CD14-positive monocyte (primary cell): ENCODE measurements around the gene ACTL6B. TPM values are rescaled to one million over a fixed set of nuclear protein-coding genes. Genes with fewer than 3 reads are reported as not detected.

ENCODE experiments used
- DNase-seq, 3 donors: peaks; one replicate each; pipeline ENCODE4 v3.0.0-alpha.2; 2011 to 2022
- H2AFZ ChIP-seq: 2 replicates; pipeline ENCODE4 v1.6.0; 2012; ENCODE audit warnings: mild to moderate bottlenecking, low read depth, low read length, inconsistent platforms; ENCODE audit not compliant: insufficient read depth, poor library complexity, severe bottlenecking
- H3K27ac ChIP-seq, 2 donors: 1 replicate in 1 of 2; 2 replicates in 1 of 2; pipeline ENCODE4 v1.5.1; 2012 to 2013; ENCODE audit warnings: low read length in 2 of 2, control low read depth in 1 of 2, inconsistent platforms in 1 of 2, low read depth in 1 of 2, mild to moderate bottlenecking in 1 of 2
- H3K27me3 ChIP-seq, 2 donors: one replicate each; pipeline versions ENCODE4 v1.6.0 to v1.6.1; 2011 to 2013; ENCODE audit warnings: low read length in 2 of 2; ENCODE audit not compliant: control insufficient read depth in 2 of 2, insufficient read depth in 2 of 2
- H3K36me3 ChIP-seq, 2 donors: replicated peaks in 1 of 2; 1 replicate in 1 of 2; 2 replicates in 1 of 2; pipeline versions ENCODE4 v1.5.1 to v1.6.1; 2012 to 2013; ENCODE audit warnings: low read length in 2 of 2, control low read depth in 1 of 2, inconsistent platforms in 1 of 2, mild to moderate bottlenecking in 1 of 2; ENCODE audit not compliant: insufficient read depth in 2 of 2, control insufficient read depth in 1 of 2
- H3K4me1 ChIP-seq, 2 donors: 1 replicate in 1 of 2; 2 replicates in 1 of 2; pipeline versions ENCODE4 v1.5.1 to v1.6.1; 2012 to 2013; ENCODE audit warnings: low read length in 2 of 2, control low read depth in 1 of 2, inconsistent platforms in 1 of 2, mild to moderate bottlenecking in 1 of 2, moderate library complexity in 1 of 2; ENCODE audit not compliant: insufficient read depth in 2 of 2, control insufficient read depth in 1 of 2
- H3K4me2 ChIP-seq: replicated peaks from 2 replicates; pipeline ENCODE3; 2012; ENCODE audit warnings: low read length, moderate library complexity, mild to moderate bottlenecking; ENCODE audit not compliant: poor library complexity, severe bottlenecking; ENCODE audit errors: extremely low read depth
- H3K4me3 ChIP-seq, 3 experiments: fragments of 200-600 bp in 1 of 3; sonication (generic) in 1 of 3; replicated peaks in 1 of 3; 1 replicate in 2 of 3; 2 replicates in 1 of 3; pipeline ENCODE4 v1.5.1; 2011 to 2013; ENCODE audit warnings: low read length in 3 of 3, mild to moderate bottlenecking in 3 of 3, control low read depth in 2 of 3, low read depth in 2 of 3, inconsistent platforms in 1 of 3, moderate library complexity in 1 of 3
- H3K79me2 ChIP-seq: 2 replicates; pipeline ENCODE4 v1.6.0; 2012; ENCODE audit warnings: mild to moderate bottlenecking, control low read depth, inconsistent platforms, low read length, moderate library complexity; ENCODE audit not compliant: insufficient read depth
- H3K9ac ChIP-seq: 2 replicates; pipeline ENCODE4 v1.6.0; 2017; ENCODE audit warnings: low read length, mild to moderate bottlenecking; ENCODE audit not compliant: insufficient read depth, poor library complexity, severe bottlenecking
- H3K9me3 ChIP-seq, 2 donors: replicated peaks in 1 of 2; 1 replicate in 1 of 2; 2 replicates in 1 of 2; pipeline versions ENCODE4 v1.5.1 to v1.6.1; 2012 to 2013; ENCODE audit warnings: low read length in 2 of 2, control low read depth in 1 of 2; ENCODE audit not compliant: control insufficient read depth in 1 of 2, insufficient read depth in 1 of 2
- H4K20me1 ChIP-seq: 2 replicates; pipeline ENCODE4 v1.6.0; 2012; ENCODE audit warnings: mild to moderate bottlenecking, low read length, control low read depth, moderate library complexity; ENCODE audit not compliant: insufficient read depth
- H3K27ac Mint-ChIP-seq, 7 donors: one replicate each; pipeline ENCODE4 v1.8.0; 2020; ENCODE audit warnings: mild to moderate bottlenecking in 7 of 7, mixed read lengths in 7 of 7, moderate library complexity in 6 of 7, inconsistent platforms in 2 of 7
- H3K27me3 Mint-ChIP-seq, 3 donors: one replicate each; pipeline ENCODE4 v1.8.0; 2021 to 2022; ENCODE audit warnings: low read depth in 3 of 3, mild to moderate bottlenecking in 3 of 3, mixed read lengths in 3 of 3, moderate library complexity in 3 of 3, inconsistent platforms in 1 of 3
- H3K36me3 Mint-ChIP-seq, 2 donors: one replicate each; pipeline ENCODE4 v1.8.0; 2020; ENCODE audit warnings: mixed read lengths in 2 of 2, inconsistent platforms in 1 of 2, mild to moderate bottlenecking in 1 of 2
- H3K4me1 Mint-ChIP-seq: one replicate; pipeline ENCODE4 v1.8.0; 2020; ENCODE audit warnings: mild to moderate bottlenecking, mixed read lengths
- H3K4me3 Mint-ChIP-seq, 2 donors: one replicate each; pipeline ENCODE4 v1.8.0; 2020; ENCODE audit warnings: mild to moderate bottlenecking in 2 of 2, mixed read lengths in 2 of 2, moderate library complexity in 1 of 2
- H3K9me3 Mint-ChIP-seq, 7 donors: one replicate each; pipeline ENCODE4 v1.8.0; 2020 to 2022; ENCODE audit warnings: mixed read lengths in 7 of 7, mild to moderate bottlenecking in 6 of 7, moderate library complexity in 6 of 7, inconsistent platforms in 2 of 7
- WGBS: methylation state at CpG from one replicate; pipeline ENCODE4 v1.1.5; 2013; ENCODE audit warnings: missing lambda C conversion rate; ENCODE audit not compliant: insufficient coverage; 5-methylcytosine and 5-hydroxymethylcytosine counted together
- intact Hi-C, 2 donors: fragments of 100-400 bp; cut with micrococcal nuclease; formaldehyde crosslinking; loops; one replicate each; pipeline versions ENCODE4 v1.15.0 to v1.15.1; 2023
- polyA plus RNA-seq, 3 donors: library from polyadenylated mRNA; depleted of rRNA in 1 of 3; unstranded in 2 of 3; stranded (reverse) in 1 of 3; fragments of 300-500 nt in 2 of 3; fragments of >200 nt in 1 of 3; fragmentation: Illumina TruSeq in 2 of 3; gene quantifications; 1 replicate in 2 of 3; 2 replicates in 1 of 3; pipeline ENCODE4 v1.2.3, GENCODE V29; 2012 to 2021
- TF ChIP-seq, protein P1 (sequence below): fragments of 200-600 bp; IDR thresholded peaks from one replicate; pipeline ENCODE4 v1.8.0; 2022; ENCODE audit warnings: antibody characterized with exemption, mild to moderate bottlenecking

Gene ACTL6B
- polyA plus RNA-seq, 3 donors = not detected

DNA sequence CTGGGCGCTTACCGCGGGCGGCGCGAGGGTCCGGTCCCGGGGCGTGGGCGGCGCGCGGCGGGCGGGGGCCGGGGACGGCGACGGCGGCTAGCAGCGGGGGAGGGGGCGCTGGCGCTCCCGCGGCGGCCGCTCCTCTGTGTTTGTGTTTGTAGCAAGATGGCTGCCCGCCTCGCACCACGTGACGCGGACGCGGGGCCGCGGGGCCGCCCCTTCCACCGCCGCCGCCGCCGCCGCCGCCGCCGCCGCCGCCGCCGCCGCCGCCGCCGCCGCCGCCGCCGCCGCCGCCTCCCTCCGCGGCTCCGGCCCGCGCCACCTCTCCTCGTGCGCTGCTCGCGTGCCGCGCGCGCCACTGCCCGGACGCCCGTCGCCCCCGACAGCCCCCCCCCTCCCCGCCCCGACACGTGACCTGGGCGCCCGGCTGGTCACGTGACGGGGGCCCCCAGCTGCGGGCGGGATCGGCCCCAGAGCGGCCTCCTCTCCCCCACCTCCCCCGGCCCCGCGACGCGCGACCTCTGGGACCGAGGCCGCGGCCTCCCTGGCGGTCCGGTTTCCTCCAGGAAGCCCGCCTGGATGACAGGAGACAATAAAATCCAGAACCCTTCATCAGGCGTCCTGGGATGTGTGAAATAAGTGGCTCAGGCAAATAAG is 38.0 kb upstream of the ACTL6B start, which contains the start of gene GIGYF1:
GIGYF1 (minus strand) TSS at position 153 of the 648 bp plus-strand sequence. CDS start 6,012 bp downstream, outside the sequence.
- no peaks in the 10 kb centered on the region for H3K9me3 Mint-ChIP-seq
- peak within 1 kb of the TSS; percentile 81 for H3K9ac ChIP-seq
- WGBS = under 1% methylated on average over 52 of the region's 102 CpGs
- H3K79me2 ChIP-seq = peaks cover 46% of the 10 kb centered on the region
- peaks cover 0 to 20% of the 10 kb centered on the region in 2 donors for H3K27me3 ChIP-seq
- DNase-seq = peak; percentile 56 to 74 (median 62)
- peaks cover 28 to 35% of the 10 kb centered on the region in 2 donors for H3K4me1 ChIP-seq
- intact Hi-C loops = no loop called here
- peak within 1 kb of the TSS; percentile 62 to 88 (median 79) for H3K4me3 ChIP-seq
- H3K4me2 ChIP-seq = peak within 1 kb of the TSS; percentile 89
- peaks cover 20 to 31% (median 24%) of the 10 kb centered on the region in 3 donors for H3K27me3 Mint-ChIP-seq
- H3K27ac ChIP-seq = peak within 1 kb of the TSS; percentile 27 to 49
- peak within 1 kb of the TSS; percentile 72 for H2AFZ ChIP-seq
- H3K27ac Mint-ChIP-seq = peak within 1 kb of the TSS; percentile 46 to 89 (median 80)
- peaks cover 21% of the 10 kb centered on the region for H3K4me1 Mint-ChIP-seq
- no peaks in the 10 kb centered on the region for H3K9me3 ChIP-seq
- H3K36me3 ChIP-seq = peaks cover 3 to 10% of the 10 kb centered on the region in 2 donors
- H3K4me3 Mint-ChIP-seq = peak within 1 kb of the TSS; percentile 94 to 98
- peaks cover 2 to 6% of the 10 kb centered on the region in 2 donors for H3K36me3 Mint-ChIP-seq
- H4K20me1 ChIP-seq = peaks cover 43% of the 10 kb centered on the region
- TF ChIP-seq, protein P1, sequence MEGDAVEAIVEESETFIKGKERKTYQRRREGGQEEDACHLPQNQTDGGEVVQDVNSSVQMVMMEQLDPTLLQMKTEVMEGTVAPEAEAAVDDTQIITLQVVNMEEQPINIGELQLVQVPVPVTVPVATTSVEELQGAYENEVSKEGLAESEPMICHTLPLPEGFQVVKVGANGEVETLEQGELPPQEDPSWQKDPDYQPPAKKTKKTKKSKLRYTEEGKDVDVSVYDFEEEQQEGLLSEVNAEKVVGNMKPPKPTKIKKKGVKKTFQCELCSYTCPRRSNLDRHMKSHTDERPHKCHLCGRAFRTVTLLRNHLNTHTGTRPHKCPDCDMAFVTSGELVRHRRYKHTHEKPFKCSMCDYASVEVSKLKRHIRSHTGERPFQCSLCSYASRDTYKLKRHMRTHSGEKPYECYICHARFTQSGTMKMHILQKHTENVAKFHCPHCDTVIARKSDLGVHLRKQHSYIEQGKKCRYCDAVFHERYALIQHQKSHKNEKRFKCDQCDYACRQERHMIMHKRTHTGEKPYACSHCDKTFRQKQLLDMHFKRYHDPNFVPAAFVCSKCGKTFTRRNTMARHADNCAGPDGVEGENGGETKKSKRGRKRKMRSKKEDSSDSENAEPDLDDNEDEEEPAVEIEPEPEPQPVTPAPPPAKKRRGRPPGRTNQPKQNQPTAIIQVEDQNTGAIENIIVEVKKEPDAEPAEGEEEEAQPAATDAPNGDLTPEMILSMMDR = no peak

DNA sequence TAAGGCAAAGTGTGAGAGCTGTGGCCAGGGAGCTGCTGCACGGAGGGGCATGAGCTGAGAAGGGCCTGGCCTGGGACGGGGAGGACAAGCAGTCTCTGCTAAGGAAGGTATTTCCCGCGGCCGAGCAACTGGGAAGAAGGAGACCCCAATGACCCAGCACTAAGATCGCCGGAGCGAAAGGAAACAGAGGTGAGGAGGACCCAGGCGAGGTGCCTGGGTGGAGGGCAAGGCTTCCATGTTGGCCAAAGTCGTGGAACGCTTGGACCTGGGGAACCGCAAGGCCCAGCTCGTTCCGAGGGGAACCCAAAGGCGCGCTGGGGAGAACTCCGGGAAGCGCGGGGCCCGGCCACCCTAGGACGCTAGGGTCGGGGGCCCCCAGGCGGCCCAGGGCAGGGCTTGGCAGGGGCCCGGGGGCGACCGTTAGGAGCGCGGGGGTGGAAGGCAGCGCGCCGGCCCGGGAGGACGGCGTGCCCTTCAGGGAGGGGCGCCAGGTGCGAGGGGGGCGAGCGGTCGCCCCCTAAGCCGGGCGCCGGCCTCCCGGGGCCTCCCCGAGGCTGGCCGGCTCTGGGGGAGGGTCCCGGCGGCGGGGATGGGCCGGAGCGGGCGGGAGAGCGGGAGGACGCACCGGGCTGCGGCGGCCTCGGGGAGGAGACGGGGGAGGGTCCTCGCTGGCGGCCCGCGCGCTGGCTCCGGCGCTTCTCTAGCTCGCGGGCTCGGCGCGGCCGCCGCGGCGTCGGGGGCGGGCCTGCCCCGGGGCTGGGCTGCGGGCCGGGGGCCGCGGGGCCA is 37.3 kb upstream of the ACTL6B start:
- peak overlapping the region; percentile 89 for H3K4me2 ChIP-seq
- H3K27ac ChIP-seq = peak overlapping the region in 1 of 2 donors; percentile 49
- H3K4me3 ChIP-seq = peak overlapping the region; percentile 62 to 88 (median 79)
- intact Hi-C loops = no loop called here
- Mint-ChIP-seq H3K27me3 (peaks cover 20 to 30% (median 21%) of the 10 kb centered on the region in 3 donors), H3K27ac (peak overlapping the region; percentile 46 to 89 (median 80)), H3K36me3 (peaks cover 9 to 13% of the 10 kb centered on the region in 2 donors), H3K4me1 (peaks cover 23% of the 10 kb centered on the region), H3K9me3 (no peaks in the 10 kb centered on the region), H3K4me3 (peak overlapping the region; percentile 94 to 98)
- H3K9me3 ChIP-seq = no peaks in the 10 kb centered on the region
- H2AFZ ChIP-seq = peak overlapping the region; percentile 68
- under 1% methylated on average over 81 of the region's 81 CpGs for WGBS
- TF ChIP-seq, protein P1 = no peak
- peaks cover 0 to 20% of the 10 kb centered on the region in 2 donors for H3K27me3 ChIP-seq
- DNase-seq = peak in 1 of 3 donors; percentile 13
- peak overlapping the region; percentile 81 for H3K9ac ChIP-seq
- peaks cover 9 to 17% of the 10 kb centered on the region in 2 donors for H3K36me3 ChIP-seq
- peaks cover 53% of the 10 kb centered on the region for H3K79me2 ChIP-seq
- peaks cover 28 to 35% of the 10 kb centered on the region in 2 donors for H3K4me1 ChIP-seq
- peaks cover 50% of the 10 kb centered on the region for H4K20me1 ChIP-seq
